ENCODE results near the gene RPH3AL.
"Not testable (repeated sequence)": the region's sequence is repeated elsewhere in the genome, so short reads cannot be mapped to it uniquely, and the experiment has no call there.

RPH3AL gene

DNA sequence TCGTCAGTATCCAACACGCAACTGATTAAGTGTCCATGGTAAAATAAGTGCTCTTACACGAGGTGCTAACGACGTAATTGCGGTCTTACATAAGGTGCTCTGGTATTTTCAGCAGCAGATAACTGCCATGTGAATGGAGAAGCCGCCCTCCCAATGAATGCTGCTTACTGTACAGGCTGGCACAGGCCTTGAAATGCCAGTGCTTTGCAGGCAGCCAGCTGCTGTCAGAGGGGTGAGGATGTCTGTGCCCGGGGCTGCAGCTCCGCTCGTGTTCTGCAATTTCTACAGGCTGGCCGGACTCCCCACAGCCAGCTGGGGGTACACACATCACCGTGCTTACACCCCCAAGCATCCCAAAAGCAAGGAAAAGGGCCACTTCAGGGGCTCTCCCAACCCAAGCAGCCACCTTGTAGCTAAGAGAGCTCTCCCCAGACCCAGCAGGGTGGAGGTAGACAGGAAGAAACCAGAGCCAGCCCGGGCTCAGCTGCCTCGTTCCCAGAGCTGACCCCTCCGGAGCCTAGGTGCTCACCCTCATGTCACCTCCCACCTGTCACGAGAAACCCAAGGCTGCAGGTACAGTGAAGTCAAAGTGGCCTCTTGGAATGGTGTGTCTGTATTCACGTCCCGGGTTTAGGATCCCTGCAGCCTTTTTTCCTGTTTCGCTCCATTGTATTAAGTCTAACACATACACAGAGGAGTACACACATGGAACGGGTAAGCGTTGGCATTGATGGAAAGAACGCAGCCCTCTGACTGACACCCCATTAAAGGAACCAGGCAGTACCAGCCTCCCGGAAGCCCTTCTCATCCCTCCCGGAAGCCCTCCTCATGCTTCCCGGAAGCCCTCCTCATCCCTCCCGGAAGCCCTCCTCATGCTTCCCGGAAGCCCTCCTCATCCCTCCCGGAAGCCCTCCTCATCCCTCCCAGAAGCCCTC, 27.2 kb upstream of the RPH3AL start:
- DNase-seq: no peak

DNA sequence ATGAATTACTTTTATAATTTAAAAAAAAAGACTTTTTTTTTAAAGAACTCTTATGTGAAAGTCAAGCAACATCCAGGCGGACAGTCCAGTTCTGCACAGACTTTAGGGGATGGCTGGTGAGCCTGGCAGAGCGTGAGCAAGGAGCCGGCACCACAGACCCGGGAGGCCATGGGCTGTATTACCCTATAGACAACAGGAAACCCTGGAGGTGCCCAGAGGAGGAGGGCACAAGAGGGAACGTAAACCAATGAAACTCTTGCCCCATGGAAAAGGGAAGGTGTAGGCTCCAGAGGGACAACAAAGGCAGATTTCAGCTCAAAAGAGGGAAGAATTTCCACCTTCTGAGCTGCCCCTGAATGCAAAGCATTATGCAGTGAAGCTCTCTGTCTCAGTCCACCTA, 25.5 kb upstream of the RPH3AL start:
- no peak for DNase-seq

DNA sequence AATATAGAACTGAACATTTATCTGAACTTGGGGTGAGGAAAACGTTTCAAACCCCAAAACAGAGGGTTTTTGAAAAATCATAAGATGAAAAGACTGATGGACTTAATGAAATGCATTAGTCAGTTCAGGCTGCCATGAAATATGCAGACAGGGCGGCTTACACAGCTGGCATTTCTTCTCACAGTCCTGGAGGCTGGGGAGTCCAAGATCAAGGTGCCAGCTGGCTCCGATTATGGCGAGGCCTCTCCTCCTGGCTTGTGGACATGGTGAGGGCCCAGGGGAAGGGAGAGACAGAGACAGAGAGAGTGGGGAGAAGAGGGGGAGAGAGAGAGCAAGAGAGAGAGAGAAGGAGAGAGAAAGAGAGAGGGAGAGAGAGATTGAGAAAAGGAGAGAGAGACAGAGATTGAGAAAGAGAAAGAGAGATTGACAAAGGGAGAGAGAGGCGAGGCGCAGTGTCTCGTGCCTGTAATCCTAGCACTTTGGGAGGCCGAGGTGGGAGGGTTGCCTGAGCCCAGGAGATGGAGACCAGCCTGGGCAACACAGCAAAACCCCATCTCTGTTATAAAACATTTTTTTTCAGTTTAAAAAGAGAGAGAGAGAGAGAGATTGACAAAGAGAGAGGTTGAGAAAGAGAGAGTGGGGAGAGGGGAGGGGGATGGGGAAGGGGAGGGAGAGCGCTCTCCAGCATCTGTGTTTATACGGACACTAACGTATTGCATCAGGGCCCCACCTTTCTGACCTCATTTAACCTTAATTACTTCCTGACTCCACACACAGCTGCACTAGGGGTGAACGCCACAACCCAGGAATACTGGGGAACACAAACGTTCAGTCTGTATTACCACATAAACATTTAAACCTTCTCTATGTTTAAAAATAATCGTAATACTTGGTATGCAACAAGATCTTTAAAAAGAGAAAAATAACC, 24.6 kb upstream of the RPH3AL start:
- DNase-seq: no peak

DNA sequence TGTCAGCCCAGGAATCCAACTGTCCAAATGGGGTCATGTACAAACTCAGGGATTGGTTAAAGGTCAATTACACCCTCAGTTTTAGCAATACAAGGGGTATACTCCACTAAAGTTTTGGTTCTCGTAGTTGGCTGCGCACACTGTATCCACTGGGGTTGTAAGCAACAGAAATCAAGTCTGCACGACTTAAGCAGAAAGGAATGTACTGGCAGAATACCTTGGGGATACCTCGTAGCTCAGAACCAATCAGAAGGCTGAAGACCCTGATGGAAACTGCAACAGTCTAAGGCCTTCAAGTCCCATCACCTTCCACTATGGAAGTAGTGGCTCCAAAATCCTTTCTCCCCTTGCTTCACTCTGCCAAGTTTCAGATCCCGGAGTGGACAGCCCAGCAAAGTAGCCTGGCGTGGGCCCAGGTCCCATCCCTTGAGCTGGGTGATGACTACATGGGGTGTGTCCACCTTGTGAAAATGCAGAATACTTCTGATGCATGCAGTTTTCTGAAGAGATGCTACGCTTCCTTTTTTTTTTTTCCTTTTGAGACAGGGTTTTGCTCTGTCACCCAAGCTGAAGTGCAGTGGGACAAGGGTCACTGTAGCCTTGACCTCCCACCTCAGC, 21.1 kb upstream of the RPH3AL start:
- no peak for DNase-seq

DNA sequence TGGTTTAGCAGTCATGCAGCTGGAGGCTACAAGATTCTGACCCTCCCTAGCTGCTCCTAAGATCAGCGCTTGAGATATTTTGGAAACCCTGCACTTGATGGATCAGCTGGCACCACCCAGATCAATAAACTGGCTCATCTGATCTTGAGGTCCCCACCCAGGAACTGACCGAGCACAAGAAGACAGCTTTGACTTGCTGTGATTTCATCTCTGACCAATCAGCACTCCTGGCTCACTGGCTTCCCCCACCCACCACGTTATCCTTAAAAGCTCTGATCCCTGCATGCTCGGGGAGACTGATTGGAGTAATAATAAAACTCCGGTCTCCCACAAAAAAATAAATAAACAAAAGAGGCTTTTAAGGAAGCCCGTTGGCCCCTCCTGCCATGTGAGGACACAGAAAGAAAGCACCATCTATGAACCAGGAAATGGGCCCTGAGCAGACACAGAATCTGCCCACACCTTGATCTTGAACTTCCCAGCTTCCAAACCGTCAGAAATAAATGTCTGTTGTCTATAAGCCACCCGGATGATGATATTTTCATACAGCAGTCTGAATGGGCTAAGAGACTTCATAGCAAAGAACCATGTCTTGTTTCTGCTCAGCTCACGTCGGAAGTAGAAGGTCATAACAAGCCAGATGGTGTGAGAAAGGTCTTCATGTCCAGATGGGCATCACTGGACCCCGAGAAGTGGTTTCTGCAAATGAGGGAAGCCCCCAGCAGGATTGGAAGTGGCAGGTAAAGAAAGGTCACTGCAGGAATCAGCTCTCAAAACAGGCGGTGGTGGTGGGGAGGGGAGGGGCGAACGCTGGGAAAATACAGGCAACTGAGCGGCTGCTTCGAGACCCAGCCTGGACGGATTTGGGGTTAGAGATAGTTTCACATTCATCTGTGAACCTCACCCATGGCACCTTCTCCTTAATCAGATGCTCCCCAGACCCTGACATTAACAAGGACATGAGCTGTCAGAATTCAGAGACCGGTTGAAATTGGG, 19.8 kb upstream of the RPH3AL start:
- no peak for DNase-seq

DNA sequence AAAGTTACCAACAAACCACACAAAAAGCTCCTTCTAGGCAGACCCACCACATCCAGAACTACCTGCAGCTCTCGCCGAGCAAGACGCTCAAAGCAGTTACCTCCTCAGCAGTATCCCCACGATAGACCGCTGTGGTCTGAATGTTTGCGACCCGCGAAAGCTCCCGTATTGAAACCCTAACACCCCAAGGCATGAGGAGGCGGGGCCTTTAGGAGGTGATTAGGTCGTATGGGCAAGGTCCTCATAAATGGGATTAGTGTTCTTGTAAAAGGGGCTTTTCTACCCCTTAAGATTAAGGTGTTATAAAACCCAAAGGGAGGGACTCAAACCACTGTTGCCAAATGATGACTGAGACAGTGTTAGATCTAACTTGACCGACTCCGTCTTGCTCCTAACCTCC, 19.0 kb upstream of the RPH3AL start:
- DNase-seq: no peak

DNA sequence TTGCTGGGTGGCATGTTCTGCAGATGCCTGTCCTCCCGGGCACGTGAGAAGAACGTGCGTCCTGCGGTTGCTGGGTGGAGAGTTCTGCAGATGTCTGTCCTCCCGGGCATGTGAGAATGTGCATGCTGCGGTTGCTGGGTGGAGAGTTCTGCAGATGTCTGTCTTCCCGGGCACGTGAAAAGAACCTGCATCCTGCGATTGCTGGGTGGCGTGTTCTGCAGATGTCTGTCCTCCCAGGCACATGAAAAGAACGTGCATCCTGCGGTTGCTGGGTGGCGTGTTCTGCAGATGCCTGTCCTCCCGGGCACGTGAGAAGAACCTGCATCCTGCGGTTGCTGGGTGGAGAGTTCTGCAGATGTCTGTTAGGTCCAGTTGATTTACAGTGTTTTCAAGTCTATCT, 15.0 kb upstream of the RPH3AL start:
- not testable (repeated sequence) for DNase-seq

DNA sequence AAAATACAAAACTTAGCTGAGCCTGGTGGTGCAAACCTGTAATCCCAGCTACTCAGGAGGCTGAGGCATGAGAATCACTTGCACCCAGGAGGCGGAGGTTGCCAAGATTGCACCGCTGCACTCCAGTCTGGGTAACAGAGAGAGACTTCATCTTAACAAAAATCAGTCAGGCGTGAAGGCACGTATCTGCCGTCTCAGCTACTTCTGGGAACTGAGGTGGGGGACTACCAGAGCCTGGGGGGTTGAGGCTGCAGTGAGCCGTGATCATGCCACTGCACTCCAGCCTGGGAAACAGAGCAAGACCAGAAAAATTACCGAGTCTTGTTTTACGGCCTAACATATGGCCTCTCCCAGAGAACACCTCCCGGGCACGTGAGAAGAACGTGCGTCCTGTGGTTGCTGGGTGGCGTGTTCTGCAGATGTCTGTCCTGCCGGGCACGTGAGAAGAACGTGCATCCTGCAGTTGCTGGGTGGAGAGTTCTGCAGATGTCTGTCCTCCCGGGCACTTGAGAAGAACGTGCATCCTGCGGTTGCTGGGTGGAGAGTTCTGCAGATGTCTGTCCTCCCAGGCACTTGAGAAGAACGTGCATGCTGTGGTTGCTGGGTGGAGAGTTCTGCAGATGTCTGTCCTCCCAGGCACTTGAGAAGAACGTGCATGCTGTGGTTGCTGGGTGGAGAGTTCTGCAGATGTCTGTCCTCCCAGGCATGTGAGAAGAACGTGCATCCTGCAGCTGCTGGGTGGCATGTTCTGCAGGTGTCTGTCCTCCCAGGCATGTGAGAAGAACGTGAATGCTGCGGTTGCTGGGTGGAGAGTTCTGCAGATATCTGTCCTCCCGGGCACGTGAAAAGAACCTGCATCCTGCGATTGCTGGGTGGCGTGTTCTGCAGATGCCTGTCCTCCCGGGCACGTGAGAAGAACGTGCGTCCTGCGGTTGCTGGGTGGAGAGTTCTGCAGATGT, 14.3 kb upstream of the RPH3AL start:
- DNase-seq: not testable (repeated sequence)

DNA sequence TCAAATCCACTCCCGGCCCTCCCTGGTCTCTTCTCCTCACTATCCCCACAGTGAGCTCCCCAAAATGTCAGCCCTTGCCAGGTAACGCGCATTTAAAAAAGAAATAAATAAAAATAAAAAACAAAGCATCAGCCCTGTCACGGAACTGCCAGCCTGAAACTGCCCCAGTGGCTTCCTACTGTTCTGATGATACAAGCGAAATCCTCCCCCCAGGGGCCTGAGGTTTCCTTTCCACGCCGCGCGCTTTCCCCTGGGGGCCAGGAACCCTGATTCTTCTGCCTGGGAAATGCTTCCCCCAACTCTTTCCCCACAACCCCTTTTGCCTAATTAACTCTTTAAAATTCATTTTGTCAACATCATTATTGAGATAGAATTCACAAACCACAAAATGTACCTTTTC, 12.2 kb upstream of the RPH3AL start:
- no peak for DNase-seq

DNA sequence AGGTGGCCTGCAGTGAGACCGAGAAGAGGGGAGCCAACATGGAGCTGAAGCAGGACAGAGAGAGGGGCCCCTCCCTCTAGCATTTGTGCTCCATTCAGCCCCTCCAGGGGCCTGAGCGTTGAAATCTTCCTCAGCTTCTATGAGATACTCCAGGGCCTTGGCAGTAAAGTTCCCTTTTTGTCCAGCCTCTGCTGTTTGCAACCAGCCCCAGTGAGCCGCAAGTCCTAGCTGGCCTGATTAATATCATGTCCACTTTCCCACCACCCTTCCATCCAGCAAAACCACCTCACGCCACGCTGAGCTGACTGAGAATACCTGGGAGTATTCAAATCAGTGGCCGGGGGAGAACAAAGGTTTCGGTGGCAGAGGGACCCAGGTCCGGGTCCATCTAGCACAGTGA, 11.7 kb upstream of the RPH3AL start:
- DNase-seq: no peak

DNA sequence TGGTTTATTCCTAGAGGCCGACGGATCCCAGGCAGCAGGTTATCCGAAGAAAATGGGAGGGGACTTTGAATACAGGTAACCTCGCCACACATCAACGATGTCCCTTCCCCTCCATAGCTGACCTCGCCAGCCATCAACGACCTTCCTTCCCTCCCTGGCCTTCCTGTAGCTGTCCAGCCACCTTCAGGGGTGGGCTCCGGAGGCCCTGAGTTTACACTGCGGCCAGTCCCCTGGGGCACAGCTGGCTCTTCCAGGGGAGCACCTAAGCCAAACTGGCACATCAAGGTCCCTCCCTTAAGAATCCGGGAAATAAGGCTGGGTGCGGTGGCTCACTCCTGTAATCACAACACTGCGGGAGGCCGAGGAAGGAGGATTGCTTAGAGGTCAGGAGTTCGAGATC, 10.1 kb upstream of the RPH3AL start:
- DNase-seq: no peak

DNA sequence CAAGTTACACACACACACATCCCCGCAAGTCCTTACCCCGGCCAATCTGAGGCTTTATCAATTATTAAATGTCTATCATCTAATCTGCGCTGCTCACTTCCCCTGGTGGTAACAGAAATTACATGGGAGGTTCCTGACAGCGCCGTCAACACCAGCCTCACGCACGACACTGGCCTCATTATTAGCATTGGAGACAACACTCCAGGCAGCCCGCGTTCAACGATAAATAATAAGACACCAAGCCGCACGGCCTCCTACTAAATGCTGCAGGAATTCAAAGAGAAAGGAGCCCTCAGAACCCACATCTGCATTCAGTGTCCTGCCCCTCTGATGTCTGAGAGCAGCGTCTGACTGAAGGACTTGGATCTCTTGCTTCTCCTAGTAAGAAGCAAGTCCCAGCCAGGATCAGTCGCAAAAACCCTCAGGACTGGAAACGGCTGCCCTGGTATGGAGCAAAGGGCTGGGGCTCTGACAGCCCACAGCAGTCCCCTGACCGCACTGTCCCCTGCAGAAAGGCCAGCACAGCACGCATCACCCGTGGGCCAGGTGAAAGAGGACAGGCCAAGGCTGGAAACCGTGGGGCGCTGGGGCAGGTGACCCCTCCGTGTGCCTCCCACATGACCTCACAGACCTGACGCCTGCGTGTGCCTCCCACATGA, 7.6 kb upstream of the RPH3AL start:
- DNase-seq: no peak

DNA sequence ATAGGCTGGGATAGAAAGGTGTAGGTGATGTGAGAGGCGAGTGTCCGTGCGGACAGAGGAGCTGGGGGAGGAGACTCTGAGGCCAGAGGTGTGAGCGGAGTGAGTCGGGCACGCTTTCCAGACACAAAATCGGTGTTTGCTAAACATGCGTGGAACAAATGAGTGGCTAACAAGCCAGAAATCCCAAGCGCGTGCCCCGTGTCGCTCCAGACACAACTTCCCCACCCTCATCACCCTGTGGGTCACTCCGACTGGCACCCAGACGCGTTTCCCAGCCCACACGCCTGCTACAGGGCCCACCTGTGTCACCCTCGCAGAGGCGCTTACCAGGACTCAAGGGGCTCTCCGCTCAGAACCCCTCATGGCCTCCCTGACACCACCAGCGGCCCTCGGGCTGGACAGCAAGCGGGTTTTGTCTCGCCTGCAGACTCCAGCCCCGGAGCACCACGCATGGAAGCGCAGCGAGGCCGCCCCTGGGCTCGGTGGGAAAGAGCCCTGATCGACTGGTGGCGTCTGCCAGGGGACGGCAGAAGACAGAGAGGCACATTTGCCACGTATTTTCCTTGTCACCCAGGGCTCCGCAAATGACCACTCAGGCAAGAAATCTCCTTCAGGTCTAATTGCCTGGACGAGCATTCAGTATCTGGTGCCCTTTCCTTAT, 6.0 kb upstream of the RPH3AL start:
- no peak for DNase-seq

DNA sequence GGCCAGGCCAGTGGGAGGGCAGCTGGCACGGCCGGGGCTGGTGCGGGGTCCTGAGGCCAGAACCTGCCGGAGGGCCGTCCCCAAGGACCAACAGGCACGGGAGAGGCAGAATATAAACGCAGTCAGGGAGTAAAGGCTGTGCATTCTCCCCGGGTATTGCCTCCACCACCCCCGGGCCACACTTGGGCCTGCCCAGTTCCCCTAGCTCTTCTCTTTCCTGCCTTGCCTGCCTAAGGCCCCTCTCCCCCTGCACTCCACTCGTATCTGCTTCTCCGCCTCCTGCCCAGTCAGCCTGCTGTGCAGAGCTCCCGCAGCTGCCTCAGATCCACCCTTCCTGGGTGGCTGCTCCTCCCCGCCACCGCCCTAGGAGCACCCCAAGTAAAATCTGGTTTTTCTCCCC, 5.0 kb upstream of the RPH3AL start:
- no peak for DNase-seq

DNA sequence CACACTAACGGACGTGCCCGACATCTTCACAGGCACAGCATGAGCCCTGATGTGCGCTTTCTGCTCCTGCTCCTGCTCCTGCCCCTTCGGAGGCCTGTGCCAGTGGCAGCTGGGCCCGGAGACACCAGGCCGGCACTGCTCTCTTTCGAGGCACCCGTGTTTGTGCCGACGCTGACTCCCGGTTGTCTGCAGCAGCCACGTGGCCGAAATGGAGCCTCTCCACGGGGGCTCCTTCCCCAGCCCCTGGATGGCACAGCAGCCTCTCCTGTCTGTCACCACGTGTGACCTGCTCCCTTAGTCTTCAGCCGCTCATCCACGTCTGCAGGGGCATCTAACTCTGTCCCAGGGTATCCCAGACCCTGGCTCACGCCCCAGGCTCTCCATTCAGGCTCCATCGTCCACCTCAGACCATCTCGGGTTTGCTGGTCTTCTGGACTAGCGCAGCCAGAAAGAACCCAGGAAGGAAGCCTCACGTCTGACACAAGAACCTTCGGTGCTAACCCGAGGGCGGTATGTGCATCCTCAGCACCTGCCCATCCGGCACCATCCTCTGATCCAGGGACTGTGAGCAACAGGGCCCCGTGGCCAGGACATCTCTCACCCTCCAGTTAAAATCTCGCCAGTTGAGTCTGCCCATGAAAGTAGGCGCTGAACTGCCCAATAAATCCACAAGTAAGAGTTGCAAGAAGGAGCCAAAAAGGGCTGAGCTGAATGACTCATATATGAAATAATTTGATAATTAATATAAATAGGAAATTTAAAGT, 4.2 kb upstream of the RPH3AL start:
- DNase-seq: no peak

DNA sequence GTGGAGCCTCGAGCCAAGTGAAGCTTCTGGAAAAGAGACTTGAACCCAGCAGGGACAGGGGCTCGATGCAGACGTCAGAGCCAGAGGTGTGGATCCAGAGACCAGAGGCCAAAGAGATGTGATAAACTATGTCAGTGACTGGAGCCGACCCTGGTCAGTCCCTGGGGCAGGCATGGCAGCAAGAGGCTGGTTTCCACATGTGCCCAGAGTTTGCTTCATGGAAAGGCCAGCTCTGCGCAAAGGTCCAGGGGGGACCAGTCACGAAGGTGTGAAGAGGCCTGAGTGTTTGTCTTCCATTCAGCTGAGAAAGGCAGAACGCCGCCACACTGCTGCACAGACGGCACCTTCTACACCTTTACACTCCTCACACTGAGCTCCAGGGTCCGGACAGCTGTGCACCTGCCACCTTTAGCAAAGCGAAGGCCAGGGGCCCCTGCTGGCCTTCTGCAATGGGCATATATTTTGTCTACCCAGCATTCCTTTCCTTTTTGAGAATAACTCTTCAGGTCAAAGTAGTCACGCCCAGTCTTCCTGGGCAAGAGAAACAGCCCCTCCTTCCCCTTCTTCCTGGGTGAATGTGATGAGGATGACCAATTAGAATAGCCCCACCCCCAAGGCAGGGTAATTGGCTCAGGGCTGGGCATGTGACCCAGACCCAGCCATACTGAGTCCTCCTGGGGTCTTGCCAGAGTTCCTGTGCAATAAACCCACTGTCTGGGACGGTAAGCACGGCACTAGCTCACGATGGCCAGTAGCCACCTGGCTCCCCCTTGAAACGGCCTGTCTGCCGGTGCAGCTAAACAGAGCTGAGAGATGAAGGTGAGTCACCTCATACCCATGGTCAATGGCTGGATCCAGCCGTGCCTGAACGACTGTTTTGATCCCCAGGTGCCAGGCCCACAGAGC, 2.3 kb upstream of the RPH3AL start:
- no peak for DNase-seq

DNA sequence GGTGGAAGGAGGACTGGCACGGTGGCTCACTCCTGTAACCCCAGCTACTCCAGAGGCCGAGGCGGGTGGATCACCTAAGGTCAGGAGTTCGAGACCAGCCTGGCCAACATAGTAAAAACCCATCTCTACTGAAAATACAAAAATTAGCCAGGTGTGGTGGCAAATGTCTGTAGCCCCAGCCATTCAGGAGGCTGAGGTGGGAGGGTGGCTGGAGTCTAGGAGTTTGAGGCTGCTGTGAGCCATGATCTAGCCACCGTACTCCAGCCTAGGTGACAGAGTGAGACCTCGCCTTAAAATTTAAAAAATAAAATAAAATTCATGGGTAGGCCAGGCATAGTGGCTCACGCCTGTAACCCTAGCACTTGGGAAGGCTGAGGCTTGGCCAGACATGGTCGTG, 1.2 kb upstream of the RPH3AL start:
- no peak for DNase-seq
